HL-60 (cell line): ENCODE measurements around the gene CACNA1S.

Experiments
- CTCF ChIP-seq: IDR thresholded peaks from one replicate; pipeline ENCODE4 v1.5.1; 2011; ENCODE audit warnings: low read length, control low read depth, inconsistent platforms; ENCODE audit not compliant: insufficient read depth
- POLR2AphosphoS5 ChIP-seq: IDR thresholded peaks from 2 replicates; pipeline ENCODE4 v1.6.1; 2012; ENCODE audit warnings: low read depth
- REST ChIP-seq: IDR thresholded peaks from 2 replicates; pipeline ENCODE4 v1.6.1; 2012; ENCODE audit warnings: low read depth; ENCODE audit not compliant: insufficient replicate concordance

GRCh38 chr1:200991097-200991614 is 121.1 kb downstream of the CACNA1S start:
- TF ChIP-seq CTCF (no peak), POLR2AphosphoS5 (no peak), REST (no peak)
